ENCODE results near the gene ALG9. TPM values are rescaled to one million over a fixed set of nuclear protein-coding genes. Genes with fewer than 3 reads are reported as not detected.

Gene ALG9
- total RNA-seq, 2 donors from 2014 or later = 24.0 to 40.5 TPM

DNA sequence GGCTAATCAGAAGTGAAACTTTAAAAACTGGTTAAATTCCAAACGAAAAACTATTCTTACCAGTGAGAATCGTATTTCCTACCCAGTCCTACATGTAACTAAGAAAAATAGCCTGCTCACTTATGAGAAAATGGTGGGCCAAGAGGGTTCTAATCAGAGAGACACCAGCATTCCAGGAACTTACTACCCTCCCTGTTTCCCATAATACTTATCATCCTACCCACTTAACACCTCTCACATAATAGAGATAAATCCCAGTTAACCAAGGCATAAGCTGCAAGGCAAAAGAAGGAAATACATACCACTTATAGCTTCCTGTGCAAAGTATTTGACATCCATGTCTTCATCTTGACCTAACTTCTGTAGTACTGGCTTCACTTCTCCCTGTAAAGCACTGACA lies 129.6 kb downstream of the ALG9 start:
- Mint-ChIP-seq H3K36me3 (peaks cover 8 to 17% of the 10 kb centered on the region in 2 donors), H3K9me3 (no peaks in the 10 kb centered on the region), H3K27ac (no peak overlapping the region)
- ATAC-seq (no peak), DNase-seq (ENCODE audit: low spot score in 2 of 2) (no peak)

DNA sequence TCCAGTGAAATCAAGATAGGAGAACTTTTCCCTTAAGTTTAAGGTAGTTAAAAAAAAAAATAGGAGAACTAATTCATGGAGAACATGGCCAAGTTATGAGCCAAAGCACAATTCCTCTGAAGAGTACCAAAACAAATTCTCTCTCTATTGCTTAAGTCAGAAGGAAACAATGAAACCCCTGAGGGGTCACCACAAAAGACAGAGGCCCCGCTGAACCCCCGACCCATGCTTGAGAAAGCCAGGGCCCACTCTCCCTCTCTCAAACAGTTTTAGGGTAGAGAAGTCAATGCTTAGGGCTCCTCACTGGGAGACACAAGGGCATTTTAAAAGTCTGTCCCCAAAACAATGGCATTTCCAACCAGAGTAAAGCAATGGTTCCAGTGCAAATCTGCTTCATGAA lies 132.1 kb downstream of the ALG9 start:
- Mint-ChIP-seq H3K9me3 (no peaks in the 10 kb centered on the region), H3K27ac (peak overlapping the region in 1 of 2 donors; percentile 33), H3K36me3 (peaks cover 6 to 9% of the 10 kb centered on the region in 2 donors)
- DNase-seq (ENCODE audit: low spot score in 2 of 2) = no peak
- no peak for ATAC-seq

DNA sequence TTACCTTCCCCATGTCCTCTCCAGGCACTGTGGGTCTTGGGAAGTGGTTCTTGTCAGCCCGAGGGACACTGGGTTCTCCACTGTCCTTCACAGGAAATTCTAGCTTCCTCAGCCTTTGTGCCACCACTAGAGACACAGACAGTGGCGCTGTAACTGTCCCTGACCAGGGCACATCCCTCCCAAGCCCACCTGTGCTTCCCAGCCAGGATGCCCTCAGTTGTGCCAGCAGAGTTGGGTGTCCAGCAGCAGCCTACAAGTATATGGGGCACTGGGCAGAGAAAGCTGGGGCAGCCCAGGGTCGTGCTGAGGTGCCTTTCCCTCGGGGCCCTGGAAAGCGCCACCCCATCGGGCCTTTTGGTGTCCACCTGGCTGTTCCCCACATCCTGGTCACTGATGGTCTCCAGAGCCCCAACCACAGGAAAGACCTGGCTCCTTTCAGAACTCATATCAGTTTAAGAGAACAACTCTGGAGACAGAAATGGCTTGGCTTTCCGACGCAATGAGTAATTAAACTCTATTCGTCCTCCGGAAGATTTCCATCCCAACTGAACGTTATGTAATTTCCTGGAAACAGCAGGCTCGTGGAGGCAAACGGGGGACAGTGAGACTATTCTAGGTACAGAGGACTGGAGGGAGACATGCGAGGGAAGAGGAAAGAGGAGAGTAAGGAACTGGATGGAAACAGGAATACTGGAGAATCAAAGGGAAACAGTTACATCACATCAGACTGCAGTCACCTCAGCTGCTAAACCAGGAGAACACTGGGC lies 133.8 kb downstream of the ALG9 start:
- ATAC-seq = no peak
- no peaks in the 10 kb centered on the region for H3K9me3 Mint-ChIP-seq
- DNase-seq (ENCODE audit: low spot score in 2 of 2) = no peak
- H3K36me3 Mint-ChIP-seq = peaks cover 6 to 9% of the 10 kb centered on the region in 2 donors
- peak overlapping the region; percentile 28 to 79 for H3K27ac Mint-ChIP-seq

DNA sequence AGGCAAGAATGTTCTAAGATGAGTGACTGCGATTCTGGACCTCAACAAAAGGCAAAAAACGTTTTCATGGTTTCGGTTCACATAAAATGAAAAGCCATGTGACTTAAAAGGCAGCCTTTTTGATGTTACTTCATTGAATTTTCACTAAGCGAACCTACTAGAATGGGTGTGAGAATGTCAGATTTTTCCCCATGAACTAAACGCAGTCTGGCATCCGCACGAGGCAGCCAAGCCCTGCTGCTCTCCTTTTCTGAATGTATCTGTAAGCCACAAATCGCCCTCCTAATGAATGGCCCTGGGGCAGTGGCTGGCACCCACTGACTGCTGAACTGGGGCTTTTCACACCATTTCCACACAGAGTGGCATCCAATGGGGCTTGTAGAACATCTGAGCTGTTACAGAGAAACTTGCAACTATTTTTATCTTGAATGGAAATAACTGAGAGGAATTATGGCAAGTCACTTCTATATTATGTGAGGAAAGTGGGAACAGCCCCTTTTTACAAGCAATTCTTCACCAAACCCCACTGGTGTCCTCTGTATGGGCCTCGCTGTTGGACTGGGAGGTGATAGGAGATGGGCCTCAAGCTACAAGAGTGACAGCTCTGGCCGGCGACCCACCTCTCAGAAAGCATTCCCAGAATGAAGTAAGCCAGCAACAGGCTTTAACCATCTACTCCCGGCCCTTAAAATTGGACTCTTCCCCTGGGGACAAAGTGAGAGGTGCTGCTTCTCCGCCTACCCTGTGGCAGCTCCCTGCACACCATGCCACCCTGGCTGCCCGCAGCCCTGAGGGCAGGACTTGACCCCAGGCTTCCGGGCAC lies 134.5 kb downstream of the ALG9 start:
- ATAC-seq (no peak), DNase-seq (ENCODE audit: low spot score in 2 of 2) (no peak)
- Mint-ChIP-seq H3K36me3 (peaks cover 6 to 9% of the 10 kb centered on the region in 2 donors), H3K27ac (peak overlapping the region in 1 of 2 donors; percentile 79), H3K9me3 (no peaks in the 10 kb centered on the region)

Other genes starting within 250 kb of the ALG9 start
- gene PPP2R1B, start 105.2 kb downstream of the ALG9 start, total RNA-seq = 10 to 100 TPM; 53.9 to 57.3 TPM
- gene FDXACB1, start 7.6 kb upstream of the ALG9 start, total RNA-seq = 1 to 10 TPM; 4.9 to 5.1 TPM
- 10 to 100 TPM; 30.8 to 35.7 TPM for gene CFAP68, start 8.0 kb upstream of the ALG9 start, total RNA-seq
- gene CRYAB, start 40.2 kb upstream of the ALG9 start, total RNA-seq = not detected
- not detected for gene HSPB2, start 41.2 kb upstream of the ALG9 start, total RNA-seq
- not detected for gene C11orf52, start 47.3 kb upstream of the ALG9 start, total RNA-seq
- gene DIXDC1, start 65.8 kb upstream of the ALG9 start, total RNA-seq = 10 to 100 TPM in 1 of 2 donors, 1 to 10 TPM in 1; 5.6 to 30.2 TPM
- gene DLAT, start 153.8 kb upstream of the ALG9 start, total RNA-seq = 10 to 100 TPM; 37.4 to 46.4 TPM
- gene PIH1D2, start 202.4 kb upstream of the ALG9 start, total RNA-seq = 1 to 10 TPM; 1.2 to 2.5 TPM
- 10 to 100 TPM; 16.9 to 20.1 TPM for gene NKAPD1, start 202.7 kb upstream of the ALG9 start, total RNA-seq
- gene TIMM8B, start 215.2 kb upstream of the ALG9 start, total RNA-seq = 10 to 100 TPM; 33.5 to 49.4 TPM
- 100 to 1,000 TPM; 106 to 115 TPM for gene SDHD, start 215.3 kb upstream of the ALG9 start, total RNA-seq

All from activated naive CD4-positive, alpha-beta T cell treated with anti-CD3 and anti-CD28 coated beads, Interleukin-2, amount 50 U/mL, for 72 hours (primary cell).